Tibial nerve (tissue), 4 donors: ENCODE results near the gene LRRC8D.

ENCODE experiments used
- CTCF ChIP-seq, 5 experiments: fragments of 200-600 bp in 3 of 5; fragments of 450-650 bp in 2 of 5; sonication (generic) in 3 of 5; IDR thresholded peaks; one replicate each; pipeline ENCODE4 v1.5.1; 2016 to 2019; ENCODE audit warnings: antibody characterized with exemption in 5 of 5, mild to moderate bottlenecking in 3 of 5, moderate library complexity in 2 of 5
- EP300 ChIP-seq, 2 donors: sonication (generic); formaldehyde crosslinking; IDR thresholded peaks; one replicate each; pipeline ENCODE4 v1.6.1; 2017; ENCODE audit warnings: antibody characterized with exemption in 2 of 2, mild to moderate bottlenecking in 1 of 2

- TF ChIP-seq CTCF (IDR thresholded peaks at IDR 0.05), result no peak
- TF ChIP-seq EP300 (IDR thresholded peaks at IDR 0.05), result no peak
Observed at GRCh38 chr1:89901957-89902669, 81.3 kb downstream of the LRRC8D start.
